ENCODE results near the gene LRRC4.

The LRRC4 gene

DNA sequence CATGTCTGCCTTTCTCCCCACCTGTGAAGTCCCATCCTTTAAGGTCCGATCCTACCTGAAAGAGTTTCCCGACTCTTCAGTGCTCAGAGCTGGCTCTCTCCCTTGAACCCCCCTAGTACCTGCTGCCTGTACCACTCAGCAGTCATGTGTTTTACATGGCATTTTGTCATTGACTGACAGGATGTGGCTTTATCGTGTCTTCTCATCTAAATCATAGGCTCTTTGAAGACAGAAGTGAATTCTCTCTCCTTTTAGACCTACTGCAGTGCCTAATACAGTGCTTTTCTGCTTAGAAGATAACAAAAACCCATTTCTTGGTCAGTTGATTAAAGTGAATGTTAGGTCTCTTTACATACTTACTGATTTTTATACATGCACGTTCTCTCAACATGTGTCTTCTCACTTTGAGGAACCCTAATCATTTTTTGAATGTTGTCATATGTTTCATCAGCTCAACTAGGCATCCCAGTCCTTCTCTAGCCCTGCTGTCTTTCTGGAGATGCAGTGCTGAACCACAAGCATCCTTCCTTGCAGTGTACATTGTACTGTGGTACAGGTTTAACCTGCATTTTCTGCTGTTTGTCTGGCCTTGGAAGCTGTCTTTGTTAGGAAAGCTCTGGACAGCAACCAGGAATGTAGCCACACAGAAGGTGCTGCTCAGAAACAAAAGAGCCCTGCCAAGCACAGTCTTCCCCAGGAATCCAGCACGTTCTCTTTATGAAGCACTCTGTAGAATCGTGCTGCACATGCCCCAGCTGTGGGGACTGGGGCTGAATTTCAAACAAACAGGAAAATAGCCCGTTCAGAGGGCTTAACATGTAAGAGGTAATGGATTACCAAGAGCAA is 28.1 kb upstream of the LRRC4 start:
- in situ Hi-C loops (cut with MboI; ENCODE audit: low sequenced_read_pairs), result no loop called here

DNA sequence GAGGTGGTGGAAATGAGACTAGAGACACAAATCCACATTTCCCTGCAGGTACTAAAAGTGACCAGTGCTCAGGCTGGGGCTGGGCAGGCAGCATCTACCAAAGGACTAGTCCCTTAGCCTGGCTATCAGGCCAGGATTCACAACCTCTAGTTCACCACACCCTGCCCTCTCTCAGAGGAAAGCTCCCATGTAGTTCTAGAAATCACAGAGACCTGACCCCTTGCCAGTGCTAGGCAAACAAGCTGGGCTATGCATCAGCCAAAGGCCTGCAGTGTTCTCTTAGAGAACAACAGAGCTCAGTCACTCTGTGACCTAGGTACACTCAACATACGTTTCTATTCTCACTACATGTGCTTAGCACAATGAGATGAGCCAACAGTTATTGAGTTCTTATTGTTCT is 26.7 kb upstream of the LRRC4 start:
- in situ Hi-C loops (cut with MboI; ENCODE audit: low sequenced_read_pairs), result no loop called here

GRCh38 chr7:128056901-128057300 is 25.7 kb upstream of the LRRC4 start:
- in situ Hi-C loops (cut with MboI; ENCODE audit: low sequenced_read_pairs), result no loop called here

DNA sequence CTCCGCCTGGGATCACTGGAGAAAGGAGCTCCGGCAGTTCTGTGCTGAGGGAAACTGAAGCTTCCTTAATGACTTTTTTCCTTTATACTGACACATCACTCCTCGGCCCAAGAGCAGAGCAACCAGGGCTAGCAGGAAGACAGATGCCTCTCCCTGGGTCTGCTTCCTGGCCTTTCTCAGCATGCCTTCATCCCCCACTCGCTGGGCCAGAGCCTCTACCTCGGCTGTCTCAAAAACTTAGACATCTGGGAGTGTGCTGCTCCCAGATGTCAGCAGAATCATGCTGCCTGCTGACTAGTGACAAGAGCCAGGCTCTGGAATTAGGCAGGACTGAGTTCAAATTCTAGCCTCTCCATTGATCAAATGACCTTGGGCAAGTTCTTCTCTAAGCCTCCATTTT is 24.4 kb upstream of the LRRC4 start:
- in situ Hi-C loops (cut with MboI; ENCODE audit: low sequenced_read_pairs), result no loop called here

GRCh38 chr7:128054511-128054910 is 23.3 kb upstream of the LRRC4 start:
- in situ Hi-C loops (cut with MboI; ENCODE audit: low sequenced_read_pairs), result no loop called here

DNA sequence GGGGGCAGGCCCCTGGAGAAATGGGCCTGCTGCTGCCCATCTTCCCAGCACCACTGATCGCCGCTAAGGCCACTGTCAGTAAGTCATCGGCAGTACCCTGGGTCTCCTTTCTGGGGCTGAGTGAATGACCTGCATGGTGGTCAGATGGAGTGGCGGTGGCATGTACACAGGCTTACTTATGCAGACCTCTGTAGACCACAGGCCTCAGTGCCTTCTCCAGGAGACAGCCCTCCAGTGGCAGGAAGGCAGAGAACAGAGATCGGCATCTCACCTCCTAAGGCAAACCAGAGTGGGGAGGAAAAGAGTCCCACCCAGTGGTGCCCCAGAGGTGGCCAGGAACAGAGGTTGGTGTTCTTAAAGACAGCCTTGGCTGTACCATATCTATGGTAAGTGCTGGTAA is 22.8 kb upstream of the LRRC4 start:
- in situ Hi-C loops (cut with MboI; ENCODE audit: low sequenced_read_pairs), result no loop called here

DNA sequence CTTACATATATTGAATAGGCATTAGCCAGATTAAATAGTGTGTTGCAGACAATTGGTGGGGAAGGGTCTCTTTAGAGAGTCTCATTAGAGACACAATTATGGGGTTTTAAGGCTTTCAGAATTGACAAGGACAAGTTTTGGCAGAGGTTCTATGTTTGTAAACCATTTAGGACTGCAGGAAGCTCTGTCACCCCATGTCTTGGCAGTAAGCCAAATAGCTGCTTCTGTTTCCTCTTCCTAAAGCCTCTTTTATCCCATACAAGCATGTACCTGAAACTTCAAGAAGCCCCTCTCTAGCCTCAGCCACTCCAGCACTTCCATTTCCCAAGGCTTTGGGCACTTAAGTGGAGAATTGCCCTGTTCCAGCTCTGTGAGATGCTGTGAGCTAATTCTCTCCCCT is 21.8 kb upstream of the LRRC4 start:
- in situ Hi-C loops (cut with MboI; ENCODE audit: low sequenced_read_pairs), result no loop called here

- in situ Hi-C loops (cut with MboI; ENCODE audit: low sequenced_read_pairs), result no loop called here
Observed at GRCh38 chr7:128052404-128052803, 21.2 kb upstream of the LRRC4 start.

DNA sequence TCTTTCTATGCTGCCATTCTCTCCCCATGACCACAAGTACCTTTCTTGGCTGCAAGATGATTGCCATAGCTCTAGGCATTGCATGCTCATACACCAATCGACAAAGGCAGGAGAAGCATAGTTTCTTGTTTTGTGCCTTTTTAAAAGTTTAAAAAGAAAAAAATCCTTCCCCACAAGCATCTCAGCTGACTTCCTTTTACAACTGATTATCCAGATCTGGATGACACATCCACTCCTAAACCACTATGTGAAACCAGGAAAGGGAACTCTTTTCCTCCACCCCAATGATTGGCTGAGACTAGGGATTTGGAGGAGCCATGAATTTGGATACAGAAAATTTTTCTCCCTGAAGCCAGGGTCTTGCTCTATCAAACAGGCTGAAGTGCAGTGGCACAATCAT is 14.5 kb upstream of the LRRC4 start:
- in situ Hi-C loops (cut with MboI; ENCODE audit: low sequenced_read_pairs), result no loop called here

GRCh38 chr7:128045158-128045557 is 13.9 kb upstream of the LRRC4 start:
- in situ Hi-C loops (cut with MboI; ENCODE audit: low sequenced_read_pairs), result no loop called here

DNA sequence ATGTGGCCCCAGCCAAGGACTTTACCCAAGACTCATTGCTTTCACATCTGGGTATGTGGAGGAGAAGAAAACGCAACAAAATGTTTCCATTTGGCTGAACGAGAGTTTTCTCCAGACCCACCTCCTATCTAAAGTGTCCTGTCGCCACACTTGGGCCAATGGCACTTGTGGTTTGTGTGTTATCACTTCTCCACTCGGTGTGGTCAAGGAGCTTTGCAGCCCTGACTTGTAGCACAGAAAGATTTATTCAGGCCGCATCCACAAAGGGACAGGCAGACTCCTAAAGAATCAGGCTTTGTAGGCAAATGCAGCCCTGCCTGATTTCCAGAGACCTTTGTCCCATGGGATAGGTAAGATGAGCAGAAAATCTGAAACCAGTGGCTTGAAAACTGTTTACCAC is 12.8 kb upstream of the LRRC4 start:
- in situ Hi-C loops (cut with MboI; ENCODE audit: low sequenced_read_pairs), result no loop called here

DNA sequence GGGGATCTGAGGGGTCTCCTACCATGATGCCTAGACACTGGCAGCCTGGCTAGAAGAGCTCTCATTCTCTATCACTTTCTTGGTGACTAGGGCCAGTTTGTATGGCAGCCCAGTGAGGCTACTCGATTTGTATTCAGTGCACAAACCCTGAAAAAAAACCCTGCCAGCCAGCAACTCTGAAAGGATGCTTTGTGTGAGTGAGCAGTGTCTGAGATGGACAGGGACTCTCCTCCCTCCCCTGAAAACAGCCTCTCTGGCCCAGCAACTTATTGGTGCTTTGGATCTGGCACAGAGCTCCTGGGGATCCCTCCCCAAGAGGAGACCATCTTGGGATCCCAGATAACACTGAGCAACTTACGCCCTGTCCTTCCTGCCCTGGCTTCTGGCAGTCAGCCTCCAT is 10.8 kb upstream of the LRRC4 start:
- in situ Hi-C loops (cut with MboI; ENCODE audit: low sequenced_read_pairs), result no loop called here

GRCh38 chr7:128041203-128041602 is 10.0 kb upstream of the LRRC4 start:
- in situ Hi-C loops (cut with MboI; ENCODE audit: low sequenced_read_pairs), result no loop called here

- in situ Hi-C loops (cut with MboI; ENCODE audit: low sequenced_read_pairs), result no loop called here
Observed at GRCh38 chr7:128040205-128040604, 9.0 kb upstream of the LRRC4 start.

- in situ Hi-C loops (cut with MboI; ENCODE audit: low sequenced_read_pairs), result no loop called here
Observed at GRCh38 chr7:128039544-128039953, 8.3 kb upstream of the LRRC4 start.

- in situ Hi-C loops (cut with MboI; ENCODE audit: low sequenced_read_pairs), result no loop called here
Observed at GRCh38 chr7:128037880-128038619, 6.8 kb upstream of the LRRC4 start.

- in situ Hi-C loops (cut with MboI; ENCODE audit: low sequenced_read_pairs), result no loop called here
Observed at GRCh38 chr7:128037081-128037480, 5.8 kb upstream of the LRRC4 start.

DNA sequence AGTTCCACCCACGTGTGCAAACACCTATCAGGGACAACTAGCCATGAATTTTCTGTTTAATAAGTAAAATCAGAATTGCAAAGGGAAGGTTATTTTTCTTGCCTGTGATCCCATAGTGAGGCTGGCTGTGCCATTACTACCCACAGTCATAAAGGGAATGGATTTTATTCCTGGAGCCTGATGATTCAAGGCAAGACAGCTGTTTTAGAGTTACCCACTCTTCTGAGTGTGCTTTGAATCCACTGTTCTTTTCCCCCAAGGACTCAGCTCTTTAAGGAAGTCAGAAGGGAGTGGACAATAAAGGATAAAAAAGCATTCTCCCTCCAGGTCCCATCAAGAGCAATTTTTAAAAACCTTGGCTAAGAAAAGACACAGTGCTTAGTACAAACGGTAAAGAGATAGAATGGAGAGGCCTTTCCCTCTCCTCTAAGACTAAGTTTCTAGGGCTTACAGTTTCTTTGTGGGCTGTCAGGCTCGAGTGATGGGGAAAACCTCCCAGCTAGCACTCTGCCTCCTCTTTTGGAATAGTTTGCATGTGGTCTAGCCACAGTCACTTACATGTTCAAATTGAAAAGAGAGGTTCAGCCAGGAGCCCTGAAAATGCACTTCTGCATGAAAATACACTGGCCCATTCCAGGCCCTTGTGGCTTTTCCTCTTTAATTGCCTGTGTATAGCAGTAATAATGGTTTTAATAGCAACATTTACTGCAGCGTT is 5.1 kb upstream of the LRRC4 start:
- in situ Hi-C loops (cut with MboI; ENCODE audit: low sequenced_read_pairs), result no loop called here

DNA sequence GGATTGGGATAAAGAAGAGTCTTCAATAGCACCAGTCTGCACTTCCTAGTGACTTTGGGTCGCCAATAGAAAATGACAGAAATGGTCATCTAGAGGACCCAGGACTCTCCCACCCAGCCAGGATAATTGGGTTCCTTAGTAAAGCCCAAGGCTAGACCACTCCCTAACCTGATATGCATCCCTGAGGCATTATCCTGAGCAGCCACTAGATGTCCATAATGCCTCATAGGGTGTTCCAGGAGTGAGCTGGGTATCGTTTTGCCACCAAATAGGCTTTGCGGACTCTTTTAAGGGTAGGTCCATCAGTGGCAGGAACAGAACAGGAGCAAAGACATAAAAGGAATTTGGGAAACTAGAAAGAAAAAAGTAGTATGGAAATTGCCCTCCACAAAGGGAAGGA is 4.5 kb upstream of the LRRC4 start:
- in situ Hi-C loops (cut with MboI; ENCODE audit: low sequenced_read_pairs), result no loop called here

DNA sequence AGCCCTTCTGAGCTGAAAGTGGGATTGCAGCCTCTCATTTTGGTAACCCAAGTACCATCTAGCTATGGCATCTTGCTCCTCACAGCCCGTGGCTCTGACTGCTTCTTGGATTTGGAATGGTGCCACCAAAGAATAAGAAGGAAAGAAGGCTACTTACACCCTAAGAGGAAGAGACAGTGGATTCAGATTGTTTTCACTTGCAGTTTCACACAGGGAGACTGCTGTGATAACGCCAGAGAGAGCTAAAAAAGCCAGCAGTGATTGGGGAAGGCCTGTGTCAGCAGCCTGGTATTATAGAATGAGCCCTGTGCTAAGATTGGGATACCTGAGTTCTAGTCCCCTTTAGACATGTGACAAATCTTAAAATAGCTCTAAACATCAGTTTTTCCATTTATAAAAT is 3.6 kb upstream of the LRRC4 start:
- in situ Hi-C loops (cut with MboI; ENCODE audit: low sequenced_read_pairs), result no loop called here

DNA sequence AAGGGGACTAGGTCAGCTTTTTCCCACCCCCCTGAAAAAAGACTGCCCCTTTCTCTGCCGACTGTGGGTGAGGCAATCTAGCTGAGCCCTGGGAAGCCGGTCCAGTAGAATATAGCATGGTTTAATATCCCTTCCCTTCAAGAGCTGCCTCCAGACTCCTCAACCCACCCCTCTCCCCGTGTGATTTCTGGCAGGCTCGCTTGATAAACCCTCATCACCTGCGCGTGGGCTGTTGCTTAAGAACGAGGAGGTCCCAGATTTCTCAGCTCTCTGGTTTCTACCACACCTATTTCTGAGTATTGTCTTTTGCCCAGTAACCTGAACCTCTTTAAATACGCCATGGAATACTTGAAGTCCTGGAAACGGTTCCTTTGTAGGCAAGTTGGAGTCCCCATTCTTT is 2.0 kb upstream of the LRRC4 start:
- in situ Hi-C loops (cut with MboI; ENCODE audit: low sequenced_read_pairs), result no loop called here
